GM04503 (cell line): Measurements from ENCODE around the gene TNFRSF18.
"Not testable (repeated sequence)": the region's sequence is repeated elsewhere in the genome, so short reads cannot be mapped to it uniquely, and the experiment has no call there.

Experiments used
- DNase-seq: peaks from one replicate; pipeline ENCODE4 v3.0.0-alpha.2; 2012; ENCODE audit warnings: low read depth

Gene TNFRSF18

GRCh38 chr1:1177452-1178206 lies 28.8 kb downstream of the TNFRSF18 start:
- DNase-seq: no peak

GRCh38 chr1:1176931-1177330 lies 29.5 kb downstream of the TNFRSF18 start:
- DNase-seq: no peak

GRCh38 chr1:1176063-1176761 lies 30.2 kb downstream of the TNFRSF18 start:
- not testable (repeated sequence) for DNase-seq

- DNase-seq: no peak
Observed at GRCh38 chr1:1175221-1176062, 30.9 kb downstream of the TNFRSF18 start.

- no peak for DNase-seq
Observed at GRCh38 chr1:1173793-1174415, 32.5 kb downstream of the TNFRSF18 start, which contains the start of gene TTLL10. TTLL10 (plus strand) TSS chr1:1173880; CDS start chr1:1179216, 5,336 bp downstream.

GRCh38 chr1:1173061-1173792 lies 33.2 kb downstream of the TNFRSF18 start:
- DNase-seq: no peak

GRCh38 chr1:1171546-1172340 lies 34.6 kb downstream of the TNFRSF18 start:
- no peak for DNase-seq

- DNase-seq: no peak
Observed at GRCh38 chr1:1171161-1171545, 35.2 kb downstream of the TNFRSF18 start.

GRCh38 chr1:1170215-1171091 lies 35.9 kb downstream of the TNFRSF18 start:
- no peak for DNase-seq

- no peak for DNase-seq
Observed at GRCh38 chr1:1169429-1170214, 36.8 kb downstream of the TNFRSF18 start.

GRCh38 chr1:1168451-1169411 lies 37.7 kb downstream of the TNFRSF18 start:
- no peak for DNase-seq

- DNase-seq: no peak
Observed at GRCh38 chr1:1167841-1168450, 38.4 kb downstream of the TNFRSF18 start.

GRCh38 chr1:1167398-1167821 lies 39.0 kb downstream of the TNFRSF18 start:
- no peak for DNase-seq

GRCh38 chr1:1166642-1167397 lies 39.6 kb downstream of the TNFRSF18 start:
- DNase-seq: no peak

GRCh38 chr1:1165900-1166421 lies 40.4 kb downstream of the TNFRSF18 start:
- DNase-seq: no peak

GRCh38 chr1:1165485-1165884 lies 40.9 kb downstream of the TNFRSF18 start:
- no peak for DNase-seq
